NOMO-1 (cell line): Measurements from ENCODE around the gene PANK4.
A peak's percentile ranks its signal among the peaks of the same experiment; 100 is the strongest.

Experiments
- DNase-seq, 2 experiments: peaks; one replicate each; lab custom pipeline; 2025; ENCODE audit not compliant: unreplicated experiment in 2 of 2; lab: John Stamatoyannopoulos, UW

PANK4 gene

DNA sequence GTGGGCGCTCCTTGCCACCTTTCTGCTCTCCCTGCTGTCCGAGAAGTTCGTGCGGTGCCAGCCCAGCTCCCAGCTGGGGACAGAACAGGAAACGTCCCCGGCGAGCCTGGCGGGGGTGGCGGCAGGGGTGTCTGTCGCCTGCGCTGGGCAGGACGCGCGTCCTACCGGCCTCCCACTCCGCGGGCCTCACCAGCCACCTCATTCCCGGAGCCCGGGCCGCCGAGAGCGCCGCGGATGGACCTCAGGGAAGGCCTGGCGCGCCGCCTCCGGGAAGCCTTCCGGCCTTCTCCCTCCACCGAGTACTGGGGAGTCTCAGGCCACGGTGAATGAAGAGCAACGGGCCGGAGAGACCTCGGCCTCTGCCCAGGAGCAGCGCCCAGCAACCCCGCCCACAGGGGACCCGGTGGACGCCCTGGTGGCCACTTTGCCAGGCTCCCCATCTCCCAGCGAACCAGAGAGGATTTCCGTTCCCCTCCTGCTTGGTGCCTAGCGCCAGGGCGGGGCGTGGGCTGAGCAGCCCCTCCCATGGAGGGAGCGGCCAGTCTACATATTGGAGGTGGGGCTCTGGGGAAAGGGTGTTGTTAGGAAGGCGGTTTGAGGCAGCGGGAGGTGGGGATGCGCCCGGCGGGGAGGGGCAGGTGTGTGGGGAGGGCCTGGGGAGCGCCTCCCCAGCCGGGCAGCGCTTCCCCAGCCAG is 20.3 kb upstream of the PANK4 start:
- DNase-seq, result peak; percentile 80 to 95

GRCh38 chr1:2545754-2546514 is 19.5 kb upstream of the PANK4 start:
- peak; percentile 72 to 78 for DNase-seq

GRCh38 chr1:2544875-2545640 is 18.7 kb upstream of the PANK4 start:
- DNase-seq, result no peak

DNA sequence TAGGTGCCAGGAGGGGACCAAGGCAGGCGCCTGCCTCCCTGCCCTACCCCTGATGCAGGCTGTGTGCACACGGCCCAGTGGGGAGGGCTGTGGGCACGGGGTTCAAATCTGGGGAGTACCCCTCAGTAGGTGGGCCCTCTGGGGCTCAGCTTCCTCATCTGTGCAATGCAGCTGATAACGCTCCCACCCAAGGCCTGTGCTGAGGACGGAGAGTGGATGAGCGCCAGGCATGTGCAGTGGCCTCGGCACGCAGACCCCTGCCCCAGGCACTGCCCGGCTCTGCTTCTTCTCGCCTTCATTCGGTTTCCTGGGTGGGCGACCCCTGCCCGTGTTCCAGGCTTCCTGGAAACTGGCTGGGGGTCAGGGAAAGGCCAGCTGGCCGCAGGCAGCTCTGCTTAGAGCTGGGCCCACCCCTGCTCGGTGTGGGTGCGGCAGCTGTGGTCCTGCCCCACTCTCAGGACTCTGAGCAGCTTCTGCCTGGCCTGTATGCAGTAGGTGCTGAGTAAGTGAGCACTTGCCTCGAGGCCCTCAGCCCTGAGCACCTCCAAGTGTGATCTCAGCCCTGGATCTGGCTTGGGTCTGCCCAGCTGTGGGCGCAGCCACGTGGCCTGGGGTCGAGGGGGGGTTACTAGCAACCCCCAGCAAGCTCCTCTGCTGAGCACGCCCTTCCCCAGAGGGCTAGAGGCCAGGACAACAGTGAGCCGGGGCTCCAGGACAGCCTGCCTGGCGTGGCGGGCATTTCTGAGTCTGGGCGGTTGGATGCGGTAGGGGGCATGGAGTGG is 17.9 kb upstream of the PANK4 start:
- no peak for DNase-seq

- DNase-seq, result no peak
Measured at GRCh38 chr1:2543543-2544092, 17.2 kb upstream of the PANK4 start.

DNA sequence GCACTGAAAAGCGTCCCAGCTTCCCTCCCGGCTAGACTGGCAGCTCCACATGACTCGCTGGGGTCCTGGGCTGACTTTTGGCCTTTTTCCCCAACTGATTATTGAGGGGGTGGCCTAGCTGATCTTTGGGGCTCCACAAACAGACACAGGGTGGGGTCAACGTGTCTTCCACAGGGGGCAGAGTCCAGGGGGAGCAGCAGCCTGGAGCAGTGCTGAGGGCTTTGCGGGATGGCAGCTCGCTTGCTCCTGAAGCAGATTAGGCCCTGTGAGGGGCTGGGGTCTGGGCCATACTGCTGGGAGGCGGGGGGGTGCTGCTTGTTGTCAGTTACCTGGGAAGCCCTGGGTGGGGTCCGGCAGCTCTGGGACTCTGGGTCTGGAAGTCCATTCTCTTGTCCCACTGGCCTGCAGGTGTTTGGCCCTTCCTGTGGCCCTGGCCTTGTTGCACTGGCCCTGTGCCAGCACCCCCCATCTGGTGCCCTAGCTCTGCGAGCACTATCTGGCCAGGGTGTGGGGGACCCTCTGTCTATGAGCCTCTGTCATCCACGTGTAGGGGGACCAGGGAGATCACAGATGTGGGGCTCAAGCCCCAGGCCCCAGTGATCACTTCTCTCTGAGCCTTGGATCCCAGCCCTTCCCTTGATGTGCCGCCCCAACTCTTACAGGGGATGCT is 16.0 kb upstream of the PANK4 start:
- no peak for DNase-seq

- DNase-seq, result no peak
Measured at GRCh38 chr1:2541619-2542245, 15.3 kb upstream of the PANK4 start.

GRCh38 chr1:2540816-2541492 is 14.6 kb upstream of the PANK4 start:
- no peak for DNase-seq

DNA sequence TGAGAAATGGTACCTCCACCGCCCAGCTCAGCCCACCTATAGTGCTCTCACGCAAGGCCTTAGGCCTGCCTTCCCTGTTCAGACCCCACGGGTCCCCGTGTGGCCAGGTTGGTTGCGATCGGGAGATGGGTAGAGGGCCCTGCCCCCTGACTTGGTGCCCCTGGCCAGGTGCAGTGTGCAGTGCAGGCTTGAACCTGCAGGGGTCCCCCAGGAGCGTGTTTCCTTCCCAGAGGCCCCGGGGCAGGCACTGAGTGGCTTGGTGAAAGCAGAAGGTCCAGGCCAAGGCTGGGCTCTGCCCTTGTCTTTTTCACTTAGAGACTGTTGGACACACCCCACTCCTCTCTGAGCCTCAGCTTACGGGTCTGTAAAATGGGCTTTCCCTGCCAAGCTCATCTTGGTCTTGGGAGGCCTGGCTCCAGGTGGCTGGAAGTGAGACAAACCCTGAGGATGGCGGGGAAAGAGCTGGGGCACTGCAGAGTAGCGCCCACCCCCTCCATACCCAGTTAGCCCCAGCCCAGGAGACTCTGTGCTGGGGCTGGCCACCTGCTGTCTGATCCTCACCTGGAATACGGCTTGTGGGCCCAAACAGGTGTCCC is 13.0 kb upstream of the PANK4 start:
- DNase-seq, result no peak

GRCh38 chr1:2538872-2539271 is 12.5 kb upstream of the PANK4 start:
- no peak for DNase-seq

DNA sequence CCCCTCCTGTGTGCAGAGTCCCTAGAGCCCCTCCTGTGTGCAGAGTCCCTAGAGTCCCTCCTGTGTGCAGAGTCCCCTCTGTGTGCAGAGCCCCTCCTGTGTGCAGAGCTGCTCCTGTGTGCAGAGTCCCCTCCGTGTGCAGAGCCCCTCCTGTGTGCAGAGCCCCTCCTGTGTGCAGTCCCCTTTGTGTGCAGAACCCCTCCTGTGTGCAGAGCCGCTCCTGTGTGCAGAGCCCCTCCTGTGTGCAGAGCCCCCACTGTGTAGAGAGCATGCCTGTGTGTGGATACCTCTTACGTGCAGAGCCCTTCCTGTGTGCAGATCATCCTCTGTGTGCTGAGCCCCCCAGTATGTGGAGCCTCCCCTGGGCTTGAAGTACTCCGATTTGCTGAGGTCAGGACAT is 12.0 kb upstream of the PANK4 start:
- DNase-seq, result no peak

DNA sequence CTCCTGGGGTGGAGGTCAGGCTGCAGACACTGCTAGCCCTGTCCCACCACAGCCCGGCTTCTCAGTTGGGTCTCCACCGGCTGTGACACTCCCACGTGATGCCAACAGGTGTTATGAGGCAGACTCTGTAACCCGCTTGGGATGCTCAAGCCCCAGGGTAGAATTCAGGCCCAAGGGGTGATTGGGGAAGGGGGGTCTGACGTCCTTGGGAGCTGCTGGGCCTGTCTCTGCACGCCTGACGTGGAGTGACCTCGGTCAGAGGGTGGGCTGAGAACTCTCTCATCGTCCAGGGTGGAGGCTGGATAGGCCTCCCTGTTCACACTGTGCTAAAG is 11.4 kb upstream of the PANK4 start:
- no peak for DNase-seq

DNA sequence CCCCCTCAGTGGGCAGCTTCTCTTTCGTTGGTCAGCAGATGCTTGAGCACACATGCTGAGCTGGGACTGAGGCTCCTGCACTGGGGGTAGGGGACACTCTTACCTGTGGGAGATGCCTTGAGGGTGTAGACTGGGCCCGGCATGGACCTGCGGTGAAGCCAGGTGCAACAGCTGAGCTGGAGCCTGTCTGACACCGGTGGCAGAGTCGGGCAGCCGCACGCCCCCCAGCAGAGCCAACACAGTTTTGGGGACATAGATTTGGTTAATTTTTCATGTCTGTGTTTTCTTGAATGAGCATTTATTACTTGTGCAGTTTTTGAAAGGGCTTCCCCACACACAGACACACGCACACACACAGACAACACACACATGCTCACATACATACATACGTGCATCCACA is 9.6 kb upstream of the PANK4 start:
- no peak for DNase-seq

GRCh38 chr1:2535455-2535854 is 9.1 kb upstream of the PANK4 start:
- DNase-seq, result no peak

DNA sequence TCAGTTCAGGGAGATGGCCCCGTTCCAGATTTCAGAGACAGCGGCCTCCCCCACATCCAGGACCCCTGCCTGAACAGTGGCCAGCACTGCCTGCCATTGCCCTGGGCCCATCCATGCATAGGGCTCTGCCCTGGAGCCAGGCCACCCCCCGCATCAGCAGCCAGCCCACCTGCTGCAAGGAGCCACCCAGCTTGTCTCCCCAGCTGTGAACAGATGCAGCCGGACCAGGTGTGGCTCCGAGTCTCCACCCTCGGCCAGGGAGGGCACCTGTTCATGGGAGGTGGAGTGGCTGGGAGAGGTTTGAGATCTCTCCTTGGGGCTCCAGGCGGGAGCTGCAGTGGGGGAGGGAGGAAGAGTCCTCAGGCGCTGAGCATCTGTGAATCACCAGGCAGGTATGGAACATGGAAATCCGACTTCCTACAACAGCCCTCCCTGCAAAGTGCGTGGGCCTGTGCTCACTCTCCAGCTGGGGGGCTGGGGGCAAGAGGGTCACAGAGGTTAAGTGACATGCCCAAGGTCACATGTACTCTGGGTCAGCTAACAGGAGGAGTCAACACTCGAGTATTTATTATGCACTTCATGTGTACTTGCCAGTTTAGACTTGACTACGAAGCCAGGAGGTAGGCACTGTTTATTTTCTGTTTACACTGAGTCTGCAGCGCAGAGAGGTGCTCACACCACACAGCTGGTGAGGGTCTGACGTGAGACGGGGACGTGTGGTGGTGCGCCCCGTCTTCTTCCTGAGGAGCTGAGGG is 8.5 kb upstream of the PANK4 start:
- no peak for DNase-seq

GRCh38 chr1:2534315-2534686 is 7.9 kb upstream of the PANK4 start:
- no peak for DNase-seq

DNA sequence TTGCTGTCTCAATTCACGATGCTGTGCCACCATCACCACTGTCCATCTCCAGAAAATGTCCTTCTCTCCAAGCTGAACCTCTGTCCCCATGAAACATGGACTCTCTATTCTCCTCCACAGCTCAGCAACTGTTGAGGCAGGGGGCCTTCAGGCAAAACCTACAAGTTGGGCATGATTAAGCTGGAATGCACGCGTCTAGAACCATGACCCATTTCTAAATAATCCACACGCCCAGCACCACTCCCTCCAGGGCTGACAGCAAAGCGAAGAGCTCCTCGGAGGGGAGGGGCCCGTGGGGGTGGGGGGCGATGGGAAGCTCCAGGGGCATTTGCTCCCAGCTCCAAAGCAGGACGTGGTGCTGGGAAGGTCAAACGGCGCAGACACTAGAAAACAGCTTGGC is 7.0 kb upstream of the PANK4 start:
- DNase-seq, result no peak

- no peak for DNase-seq
Measured at GRCh38 chr1:2532485-2533160, 6.2 kb upstream of the PANK4 start.
